Astrocyte (in vitro differentiated cells and primary cell): Measurements from ENCODE around the gene IL27RA. TPM values are rescaled to one million over a fixed set of nuclear protein-coding genes. Genes with fewer than 3 reads are reported as not detected.
A peak's percentile ranks its signal among the peaks of the same experiment; 100 is the strongest.

Source experiments
- DNase-seq: peaks from one replicate; pipeline ENCODE4 v3.0.0-alpha.2; 2010; ENCODE audit warnings: low read depth
- FAIRE-seq: peaks from 2 replicates; lab custom pipeline; 2011; peaks lifted over from hg19 to GRCh38; lab: Jason Lieb, UNC
- H2AFZ ChIP-seq: 2 replicates; pipeline ENCODE4 v1.6.0; 2012; ENCODE audit warnings: low read depth, low read length, inconsistent platforms
- H3K27ac ChIP-seq: 2 replicates; pipeline ENCODE4 v1.5.1; 2011; ENCODE audit warnings: low read depth, low read length, inconsistent platforms
- H3K27me3 ChIP-seq: 2 replicates; pipeline ENCODE4 v1.6.0; 2011; ENCODE audit warnings: low read length, inconsistent platforms; ENCODE audit not compliant: insufficient read depth
- H3K36me3 ChIP-seq: 2 replicates; pipeline ENCODE4 v1.5.1; 2011; ENCODE audit warnings: low read length, inconsistent platforms; ENCODE audit not compliant: insufficient read depth
- H3K4me1 ChIP-seq: 2 replicates; pipeline ENCODE4 v1.5.1; 2011; ENCODE audit warnings: low read length, inconsistent platforms; ENCODE audit not compliant: insufficient read depth
- H3K4me2 ChIP-seq: 2 replicates; pipeline ENCODE4 v1.6.0; 2012; ENCODE audit warnings: low read length, inconsistent platforms
- H3K4me3 ChIP-seq: 2 replicates; pipeline ENCODE4 v1.5.1; 2011; ENCODE audit warnings: low read depth, mild to moderate bottlenecking, low read length, inconsistent platforms; ENCODE audit not compliant: insufficient read depth
- H3K79me2 ChIP-seq: 2 replicates; pipeline ENCODE4 v1.6.0; 2012; ENCODE audit warnings: mild to moderate bottlenecking, low read length, inconsistent platforms; ENCODE audit not compliant: insufficient read depth
- H3K9ac ChIP-seq: 2 replicates; pipeline ENCODE4 v1.6.0; 2012; ENCODE audit warnings: mild to moderate bottlenecking, low read length, inconsistent platforms
- H3K9me3 ChIP-seq: 2 replicates; pipeline ENCODE4 v1.5.1; 2012; ENCODE audit warnings: low read depth, mild to moderate bottlenecking, low read length, inconsistent platforms; ENCODE audit not compliant: insufficient read depth
- H4K20me1 ChIP-seq: 2 replicates; pipeline ENCODE4 v1.6.0; 2012; ENCODE audit warnings: low read length, inconsistent platforms; ENCODE audit not compliant: insufficient read depth
- H3K27ac Mint-ChIP-seq: one replicate; pipeline ENCODE4 v1.8.0; 2021; ENCODE audit warnings: mild to moderate bottlenecking, mixed read lengths; ENCODE audit not compliant: unreplicated experiment
- H3K27me3 Mint-ChIP-seq: one replicate; pipeline ENCODE4 v1.8.0; 2021; ENCODE audit warnings: low read depth, mixed read lengths; ENCODE audit not compliant: unreplicated experiment
- H3K36me3 Mint-ChIP-seq: one replicate; pipeline ENCODE4 v1.8.0; 2021; ENCODE audit warnings: low read depth, mixed read lengths; ENCODE audit not compliant: unreplicated experiment
- H3K4me1 Mint-ChIP-seq: one replicate; pipeline ENCODE4 v1.8.0; 2021; ENCODE audit warnings: low read depth, mixed read lengths; ENCODE audit not compliant: unreplicated experiment
- H3K4me3 Mint-ChIP-seq: one replicate; pipeline ENCODE4 v1.8.0; 2021; ENCODE audit warnings: mild to moderate bottlenecking, moderate library complexity, mixed read lengths; ENCODE audit not compliant: unreplicated experiment
- H3K9me3 Mint-ChIP-seq: one replicate; pipeline ENCODE4 v1.8.0; 2021; ENCODE audit warnings: mild to moderate bottlenecking, mixed read lengths; ENCODE audit not compliant: unreplicated experiment
- CTCF ChIP-seq: IDR thresholded peaks from 2 replicates; pipeline ENCODE4 v1.5.1; 2011; ENCODE audit warnings: low read depth, mild to moderate bottlenecking, inconsistent platforms, low read length, moderate library complexity; ENCODE audit not compliant: insufficient read depth
- EZH2 ChIP-seq: IDR thresholded peaks from 2 replicates; pipeline ENCODE4 v1.6.1; 2012; ENCODE audit warnings: mild to moderate bottlenecking, low read length, inconsistent platforms; ENCODE audit not compliant: insufficient read depth
- total RNA-seq: library from RNA; stranded (reverse); gene quantifications from 2 replicates; pipeline ENCODE4 v1.2.1, GENCODE V29; 2021

IL27RA gene
- total RNA-seq, 1 donor from 2014 or later: 5.7 TPM

GRCh38 chr19:14027856-14028450 lies 3.6 kb upstream of the IL27RA start, which contains the start of gene RLN3:
Gene RLN3 (plus strand): TSS chr19:14028148. CDS start chr19:14028205, 57 bp downstream.
- H4K20me1 ChIP-seq: no peaks in the 10 kb centered on the region
- H3K36me3 ChIP-seq: no peaks in the 10 kb centered on the region
- peaks cover 7% of the 10 kb centered on the region for H3K4me1 ChIP-seq
- Mint-ChIP-seq H3K4me1 (peaks cover 4% of the 10 kb centered on the region), H3K27ac (no peak within 1 kb of the TSS), H3K9me3 (no peaks in the 10 kb centered on the region), H3K4me3 (no peak within 1 kb of the TSS), H3K27me3 (peaks cover 16% of the 10 kb centered on the region), H3K36me3 (no peaks in the 10 kb centered on the region)
- H3K27me3 ChIP-seq: no peaks in the 10 kb centered on the region
- no peak within 1 kb of the TSS for H3K4me3 ChIP-seq
- H3K9me3 ChIP-seq: no peaks in the 10 kb centered on the region
- no peaks in the 10 kb centered on the region for H3K79me2 ChIP-seq
- TF ChIP-seq CTCF: no peak
- no peak for TF ChIP-seq EZH2
- H2AFZ ChIP-seq: no peak within 1 kb of the TSS
- FAIRE-seq: no peak
- H3K4me2 ChIP-seq: no peak within 1 kb of the TSS
- H3K9ac ChIP-seq: no peak within 1 kb of the TSS
- no peak within 1 kb of the TSS for H3K27ac ChIP-seq
- no peak for DNase-seq

- Mint-ChIP-seq H3K27ac (no peak overlapping the region), H3K4me3 (no peak overlapping the region), H3K27me3 (peaks cover 16% of the 10 kb centered on the region), H3K36me3 (no peaks in the 10 kb centered on the region), H3K4me1 (no peaks in the 10 kb centered on the region), H3K9me3 (no peaks in the 10 kb centered on the region)
- no peaks in the 10 kb centered on the region for H3K79me2 ChIP-seq
- no peaks in the 10 kb centered on the region for H3K27me3 ChIP-seq
- H3K4me3 ChIP-seq: no peak overlapping the region
- FAIRE-seq (no peak), DNase-seq (no peak)
- TF ChIP-seq CTCF (no peak), EZH2 (no peak)
- no peaks in the 10 kb centered on the region for H4K20me1 ChIP-seq
- peaks cover 3% of the 10 kb centered on the region for H3K4me1 ChIP-seq
- H3K36me3 ChIP-seq: no peaks in the 10 kb centered on the region
- H3K27ac ChIP-seq: no peak overlapping the region
- no peak overlapping the region for H2AFZ ChIP-seq
- H3K9ac ChIP-seq: no peak overlapping the region
- H3K9me3 ChIP-seq: no peaks in the 10 kb centered on the region
- no peak overlapping the region for H3K4me2 ChIP-seq
Measured at GRCh38 chr19:14028901-14029300, 2.7 kb upstream of the IL27RA start.

- FAIRE-seq: no peak
Measured at GRCh38 chr19:14030997-14031718, 404 bp upstream of the IL27RA start.

More at GRCh38 chr19:14030997-14031718, 404 bp upstream of the IL27RA start:
- H3K27me3 Mint-ChIP-seq: peaks cover 16% of the 10 kb centered on the region
- peak overlapping the region; percentile 80 for H3K4me3 Mint-ChIP-seq
- peak overlapping the region; percentile 66 for H3K4me3 ChIP-seq
- no peaks in the 10 kb centered on the region for H3K9me3 ChIP-seq
- H3K36me3 Mint-ChIP-seq: no peaks in the 10 kb centered on the region
- peak overlapping the region; percentile 75 for H3K9ac ChIP-seq
- DNase-seq: no peak
- peaks cover 2% of the 10 kb centered on the region for H3K4me1 ChIP-seq
- no peaks in the 10 kb centered on the region for H3K9me3 Mint-ChIP-seq
- H3K4me2 ChIP-seq: peak overlapping the region; percentile 98
- H3K27ac ChIP-seq: no peak overlapping the region
- H2AFZ ChIP-seq: peak overlapping the region; percentile 96
- no peak overlapping the region for H3K27ac Mint-ChIP-seq
- no peaks in the 10 kb centered on the region for H3K4me1 Mint-ChIP-seq
- H4K20me1 ChIP-seq: no peaks in the 10 kb centered on the region
- TF ChIP-seq CTCF (no peak), EZH2 (no peak)
- no peaks in the 10 kb centered on the region for H3K27me3 ChIP-seq
- H3K36me3 ChIP-seq: no peaks in the 10 kb centered on the region
- no peaks in the 10 kb centered on the region for H3K79me2 ChIP-seq
